ENCODE measurements around the gene HNF1A. TPM values are rescaled to one million over a fixed set of nuclear protein-coding genes. Genes with fewer than 3 reads are reported as not detected.

Gene HNF1A
- total and polyA plus RNA-seq, 2 of the 13 experiments (the other 11 are each of a cell fraction or from before 2014, with no cell fraction given): 13.4 to 34.7 TPM

DNA sequence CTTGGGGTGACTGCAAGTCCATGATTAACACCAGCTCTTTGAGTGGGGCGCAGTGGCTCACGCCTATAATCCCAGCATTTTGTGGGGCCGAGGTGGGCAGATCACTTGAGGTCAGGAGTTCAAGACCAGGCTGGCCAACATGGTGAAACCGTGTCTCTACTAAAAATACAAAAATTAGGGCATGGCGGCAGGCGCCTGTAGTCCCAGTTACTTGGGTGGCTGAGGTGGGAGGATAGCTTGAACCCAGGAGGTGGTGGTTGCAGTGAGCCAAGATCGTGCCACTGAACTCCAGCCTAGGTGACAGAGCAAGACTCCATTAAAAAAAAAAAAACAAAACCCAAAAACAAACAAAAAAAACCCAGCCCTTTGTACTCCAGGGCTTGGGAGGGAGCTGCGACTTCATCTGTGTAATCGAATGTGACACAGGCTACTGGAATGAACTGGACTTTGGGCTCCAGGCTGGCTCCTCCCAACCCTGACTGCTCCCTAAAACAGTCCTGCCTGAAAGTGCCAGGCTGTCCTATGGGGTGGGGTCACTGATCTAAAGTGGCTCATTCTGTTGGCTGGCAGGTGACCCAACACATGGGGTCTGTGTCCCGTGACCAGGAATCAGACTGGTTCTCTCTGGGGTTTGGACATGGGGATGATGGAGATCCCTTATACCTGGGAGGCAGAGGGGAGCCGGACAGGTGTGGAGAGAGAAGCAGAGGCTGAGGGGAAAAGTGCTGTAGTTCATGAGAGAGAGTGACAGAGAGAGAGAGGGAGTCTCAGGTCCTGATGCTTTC, 47.3 kb downstream of the HNF1A start (continued):
- TF ChIP-seq, protein P1, sequence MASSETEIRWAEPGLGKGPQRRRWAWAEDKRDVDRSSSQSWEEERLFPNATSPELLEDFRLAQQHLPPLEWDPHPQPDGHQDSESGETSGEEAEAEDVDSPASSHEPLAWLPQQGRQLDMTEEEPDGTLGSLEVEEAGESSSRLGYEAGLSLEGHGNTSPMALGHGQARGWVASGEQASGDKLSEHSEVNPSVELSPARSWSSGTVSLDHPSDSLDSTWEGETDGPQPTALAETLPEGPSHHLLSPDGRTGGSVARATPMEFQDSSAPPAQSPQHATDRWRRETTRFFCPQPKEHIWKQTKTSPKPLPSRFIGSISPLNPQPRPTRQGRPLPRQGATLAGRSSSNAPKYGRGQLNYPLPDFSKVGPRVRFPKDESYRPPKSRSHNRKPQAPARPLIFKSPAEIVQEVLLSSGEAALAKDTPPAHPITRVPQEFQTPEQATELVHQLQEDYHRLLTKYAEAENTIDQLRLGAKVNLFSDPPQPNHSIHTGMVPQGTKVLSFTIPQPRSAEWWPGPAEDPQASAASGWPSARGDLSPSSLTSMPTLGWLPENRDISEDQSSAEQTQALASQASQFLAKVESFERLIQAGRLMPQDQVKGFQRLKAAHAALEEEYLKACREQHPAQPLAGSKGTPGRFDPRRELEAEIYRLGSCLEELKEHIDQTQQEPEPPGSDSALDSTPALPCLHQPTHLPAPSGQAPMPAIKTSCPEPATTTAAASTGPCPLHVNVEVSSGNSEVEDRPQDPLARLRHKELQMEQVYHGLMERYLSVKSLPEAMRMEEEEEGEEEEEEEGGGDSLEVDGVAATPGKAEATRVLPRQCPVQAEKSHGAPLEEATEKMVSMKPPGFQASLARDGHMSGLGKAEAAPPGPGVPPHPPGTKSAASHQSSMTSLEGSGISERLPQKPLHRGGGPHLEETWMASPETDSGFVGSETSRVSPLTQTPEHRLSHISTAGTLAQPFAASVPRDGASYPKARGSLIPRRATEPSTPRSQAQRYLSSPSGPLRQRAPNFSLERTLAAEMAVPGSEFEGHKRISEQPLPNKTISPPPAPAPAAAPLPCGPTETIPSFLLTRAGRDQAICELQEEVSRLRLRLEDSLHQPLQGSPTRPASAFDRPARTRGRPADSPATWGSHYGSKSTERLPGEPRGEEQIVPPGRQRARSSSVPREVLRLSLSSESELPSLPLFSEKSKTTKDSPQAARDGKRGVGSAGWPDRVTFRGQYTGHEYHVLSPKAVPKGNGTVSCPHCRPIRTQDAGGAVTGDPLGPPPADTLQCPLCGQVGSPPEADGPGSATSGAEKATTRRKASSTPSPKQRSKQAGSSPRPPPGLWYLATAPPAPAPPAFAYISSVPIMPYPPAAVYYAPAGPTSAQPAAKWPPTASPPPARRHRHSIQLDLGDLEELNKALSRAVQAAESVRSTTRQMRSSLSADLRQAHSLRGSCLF (CRISPR knock-in tag; IDR thresholded peaks at IDR 0.05; ENCODE audit: borderline replicate concordance): no peak
- TF ChIP-seq ZNF260 (CRISPR knock-in tag; IDR thresholded peaks at IDR 0.05; ENCODE audit: borderline replicate concordance, low read depth): no peak
- no peak for TF ChIP-seq YEATS4 (CRISPR knock-in tag; IDR thresholded peaks at IDR 0.05; ENCODE audit: borderline replicate concordance)
- 0 out of 2 replicates have a peak, but pooled peaks have one; percentile 26 for TF ChIP-seq POLR2AphosphoS5 (IDR thresholded peaks at IDR 0.05; ENCODE audit: low read depth, low read length)
- TF ChIP-seq, protein P2, sequence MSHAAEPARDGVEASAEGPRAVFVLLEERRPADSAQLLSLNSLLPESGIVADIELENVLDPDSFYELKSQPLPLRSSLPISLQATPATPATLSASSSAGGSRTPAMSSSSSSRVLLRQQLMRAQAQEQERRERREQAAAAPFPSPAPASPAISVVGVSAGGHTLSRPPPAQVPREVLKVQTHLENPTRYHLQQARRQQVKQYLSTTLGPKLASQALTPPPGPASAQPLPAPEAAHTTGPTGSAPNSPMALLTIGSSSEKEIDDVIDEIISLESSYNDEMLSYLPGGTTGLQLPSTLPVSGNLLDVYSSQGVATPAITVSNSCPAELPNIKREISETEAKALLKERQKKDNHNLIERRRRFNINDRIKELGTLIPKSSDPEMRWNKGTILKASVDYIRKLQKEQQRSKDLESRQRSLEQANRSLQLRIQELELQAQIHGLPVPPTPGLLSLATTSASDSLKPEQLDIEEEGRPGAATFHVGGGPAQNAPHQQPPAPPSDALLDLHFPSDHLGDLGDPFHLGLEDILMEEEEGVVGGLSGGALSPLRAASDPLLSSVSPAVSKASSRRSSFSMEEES (CRISPR knock-in tag; IDR thresholded peaks at IDR 0.05): no peak
- no peak for TF ChIP-seq MAF1 (CRISPR knock-in tag; IDR thresholded peaks at IDR 0.05; ENCODE audit: borderline replicate concordance)
- TF ChIP-seq, protein P3, sequence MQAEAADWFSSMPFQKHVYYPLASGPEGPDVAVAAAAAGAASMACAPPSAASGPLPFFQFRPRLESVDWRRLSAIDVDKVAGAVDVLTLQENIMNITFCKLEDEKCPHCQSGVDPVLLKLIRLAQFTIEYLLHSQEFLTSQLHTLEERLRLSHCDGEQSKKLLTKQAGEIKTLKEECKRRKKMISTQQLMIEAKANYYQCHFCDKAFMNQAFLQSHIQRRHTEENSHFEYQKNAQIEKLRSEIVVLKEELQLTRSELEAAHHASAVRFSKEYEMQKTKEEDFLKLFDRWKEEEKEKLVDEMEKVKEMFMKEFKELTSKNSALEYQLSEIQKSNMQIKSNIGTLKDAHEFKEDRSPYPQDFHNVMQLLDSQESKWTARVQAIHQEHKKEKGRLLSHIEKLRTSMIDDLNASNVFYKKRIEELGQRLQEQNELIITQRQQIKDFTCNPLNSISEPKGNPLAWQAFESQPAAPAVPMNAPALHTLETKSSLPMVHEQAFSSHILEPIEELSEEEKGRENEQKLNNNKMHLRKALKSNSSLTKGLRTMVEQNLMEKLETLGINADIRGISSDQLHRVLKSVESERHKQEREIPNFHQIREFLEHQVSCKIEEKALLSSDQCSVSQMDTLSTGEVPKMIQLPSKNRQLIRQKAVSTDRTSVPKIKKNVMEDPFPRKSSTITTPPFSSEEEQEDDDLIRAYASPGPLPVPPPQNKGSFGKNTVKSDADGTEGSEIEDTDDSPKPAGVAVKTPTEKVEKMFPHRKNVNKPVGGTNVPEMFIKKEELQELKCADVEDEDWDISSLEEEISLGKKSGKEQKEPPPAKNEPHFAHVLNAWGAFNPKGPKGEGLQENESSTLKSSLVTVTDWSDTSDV (CRISPR knock-in tag; IDR thresholded peaks at IDR 0.05): no peak
- 0 out of 2 replicates have a peak, but pooled peaks have one; percentile 6 for TF ChIP-seq ZNF629 (CRISPR knock-in tag; conservative IDR thresholded peaks at IDR 0.05)
- TF ChIP-seq CBX5 (CRISPR knock-in tag; IDR thresholded peaks at IDR 0.05; ENCODE audit: borderline replicate concordance): peak; percentile 44; the same call in 1 of the 2 replicates
- peak; percentile 37; the same call in 1 of the 2 replicates for TF ChIP-seq NCOA2 (CRISPR knock-in tag; IDR thresholded peaks at IDR 0.05)
- TF ChIP-seq, protein P4, sequence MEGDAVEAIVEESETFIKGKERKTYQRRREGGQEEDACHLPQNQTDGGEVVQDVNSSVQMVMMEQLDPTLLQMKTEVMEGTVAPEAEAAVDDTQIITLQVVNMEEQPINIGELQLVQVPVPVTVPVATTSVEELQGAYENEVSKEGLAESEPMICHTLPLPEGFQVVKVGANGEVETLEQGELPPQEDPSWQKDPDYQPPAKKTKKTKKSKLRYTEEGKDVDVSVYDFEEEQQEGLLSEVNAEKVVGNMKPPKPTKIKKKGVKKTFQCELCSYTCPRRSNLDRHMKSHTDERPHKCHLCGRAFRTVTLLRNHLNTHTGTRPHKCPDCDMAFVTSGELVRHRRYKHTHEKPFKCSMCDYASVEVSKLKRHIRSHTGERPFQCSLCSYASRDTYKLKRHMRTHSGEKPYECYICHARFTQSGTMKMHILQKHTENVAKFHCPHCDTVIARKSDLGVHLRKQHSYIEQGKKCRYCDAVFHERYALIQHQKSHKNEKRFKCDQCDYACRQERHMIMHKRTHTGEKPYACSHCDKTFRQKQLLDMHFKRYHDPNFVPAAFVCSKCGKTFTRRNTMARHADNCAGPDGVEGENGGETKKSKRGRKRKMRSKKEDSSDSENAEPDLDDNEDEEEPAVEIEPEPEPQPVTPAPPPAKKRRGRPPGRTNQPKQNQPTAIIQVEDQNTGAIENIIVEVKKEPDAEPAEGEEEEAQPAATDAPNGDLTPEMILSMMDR (CRISPR knock-in tag; IDR thresholded peaks at IDR 0.05): no peak
- TF ChIP-seq HHEX (CRISPR knock-in tag; IDR thresholded peaks at IDR 0.05): no peak
- TF ChIP-seq NFYB (CRISPR knock-in tag; IDR thresholded peaks at IDR 0.05): no peak
- no peak for TF ChIP-seq ZNF317 (CRISPR knock-in tag; IDR thresholded peaks at IDR 0.05)

Measured in HepG2 (cell line).